Astrocyte of the cerebellum (primary cell): ENCODE results near the gene UBE2E1.
"Not testable (repeated sequence)": the region's sequence is repeated elsewhere in the genome, so short reads cannot be mapped to it uniquely, and the experiment has no call there.

Experiments used
- DNase-seq: peaks from one replicate; pipeline ENCODE4 v3.0.0-alpha.2; 2011; ENCODE audit warnings: low read depth
- H3K4me3 ChIP-seq: 2 replicates; pipeline ENCODE4 v1.5.1; 2011; ENCODE audit warnings: mild to moderate bottlenecking, low read depth, low read length, moderate library complexity
- CTCF ChIP-seq: IDR thresholded peaks from 2 replicates; pipeline ENCODE4 v1.5.1; 2012; ENCODE audit warnings: low read length, low read depth, moderate library complexity, mild to moderate bottlenecking; ENCODE audit errors: missing control alignments
- in situ Hi-C: cut with HindIII; loops from 2 replicates; pipeline ENCODE4 v1.10.0; 2017; ENCODE audit warnings: low sequenced_read_pairs

Gene UBE2E1

GRCh38 chr3:23867400-23867799, 61.6 kb downstream of the UBE2E1 start:
- in situ Hi-C loops = no loop called here
- no peak for DNase-seq
- TF ChIP-seq CTCF = peak; percentile 6
- no peak overlapping the region for H3K4me3 ChIP-seq

- no peak for TF ChIP-seq CTCF
- H3K4me3 ChIP-seq = no peak overlapping the region
- in situ Hi-C loops = no loop called here
- no peak for DNase-seq
Observed at GRCh38 chr3:23867838-23868237, 62.1 kb downstream of the UBE2E1 start.

DNA sequence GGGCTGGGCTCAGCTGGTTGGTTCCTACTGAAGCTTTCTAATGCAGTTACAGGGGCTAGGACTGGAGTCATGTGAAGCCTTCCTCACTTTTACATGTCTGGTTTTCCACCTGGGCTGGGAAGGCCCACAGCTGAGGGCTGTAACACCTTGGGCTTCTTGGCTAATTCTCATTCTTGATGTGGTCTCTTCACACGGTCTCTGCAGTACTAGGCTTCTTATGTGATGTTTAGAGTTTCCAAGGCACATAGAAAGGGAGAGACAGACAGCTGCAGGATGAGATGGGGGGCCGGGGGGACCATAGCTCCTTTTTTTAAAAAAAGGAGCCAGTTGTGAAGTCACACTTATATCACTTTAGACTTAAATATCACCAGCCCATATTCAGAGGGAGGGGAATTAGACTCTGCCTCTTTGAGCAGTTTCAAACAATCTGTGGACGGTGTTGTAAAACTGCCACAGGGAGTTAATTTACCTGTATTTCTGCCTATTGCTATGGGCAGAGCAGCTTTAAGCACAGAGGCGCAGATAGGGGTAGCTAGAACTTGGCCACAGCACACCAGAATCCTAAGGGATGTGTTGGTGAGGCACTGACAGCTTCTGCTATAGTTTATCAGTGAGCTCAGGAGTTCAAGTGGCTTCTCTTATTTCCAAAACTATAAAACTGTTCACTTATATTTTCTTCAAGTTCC, 64.4 kb downstream of the UBE2E1 start:
- in situ Hi-C loops = no loop called here
- DNase-seq = no peak
- no peak overlapping the region for H3K4me3 ChIP-seq
- no peak for TF ChIP-seq CTCF

DNA sequence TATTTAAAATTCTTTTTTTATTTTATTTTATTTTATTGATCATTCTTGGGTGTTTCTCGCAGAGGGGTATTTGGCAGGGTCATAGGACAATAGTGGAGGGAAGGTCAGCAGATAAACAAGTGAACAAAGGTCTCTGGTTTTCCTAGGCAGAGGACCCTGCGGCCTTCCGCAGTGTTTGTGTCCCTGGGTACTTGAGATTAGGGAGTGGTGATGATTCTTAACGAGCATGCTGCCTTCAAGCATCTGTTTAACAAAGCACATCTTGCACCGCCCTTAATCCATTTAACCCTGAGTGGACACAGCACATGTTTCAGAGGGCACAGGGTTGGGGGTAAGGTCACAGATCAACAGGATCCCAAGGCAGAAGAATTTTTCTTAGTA, 64.9 kb downstream of the UBE2E1 start:
- in situ Hi-C loops, DNase-seq, H3K4me3 ChIP-seq: not testable (repeated sequence)

DNA sequence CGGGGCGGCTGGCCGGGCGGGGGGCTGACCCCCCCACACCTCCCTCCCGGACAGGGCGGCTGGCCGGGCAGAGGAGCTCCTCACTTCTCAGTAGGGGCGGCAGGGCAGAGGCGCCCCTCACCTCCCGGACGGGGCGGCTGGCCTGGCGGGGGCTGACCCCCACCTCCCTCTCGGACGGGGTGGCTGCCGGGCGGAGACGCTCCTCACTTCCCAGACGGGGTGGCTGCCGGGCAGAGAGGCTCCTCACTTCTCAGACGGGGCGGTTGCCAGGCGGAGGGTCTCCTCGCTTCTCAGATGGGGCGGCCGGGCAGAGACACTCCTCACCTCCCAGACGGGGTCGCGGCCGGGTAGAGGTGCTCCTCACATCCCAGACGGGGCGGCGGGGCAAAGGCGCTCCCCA, 65.6 kb downstream of the UBE2E1 start:
- H3K4me3 ChIP-seq, in situ Hi-C loops, DNase-seq: not testable (repeated sequence)

- in situ Hi-C loops = no loop called here
Observed at GRCh38 chr3:23872330-23872729, 66.6 kb downstream of the UBE2E1 start.

GRCh38 chr3:23873941-23874340, 68.2 kb downstream of the UBE2E1 start:
- no peak overlapping the region for H3K4me3 ChIP-seq
- in situ Hi-C loops = no loop called here
- TF ChIP-seq CTCF = no peak
- DNase-seq = no peak

More at GRCh38 chr3:23872330-23872729, 66.6 kb downstream of the UBE2E1 start:
- DNase-seq = no peak
- no peak overlapping the region for H3K4me3 ChIP-seq
- no peak for TF ChIP-seq CTCF
